HepG2 (cell line): ENCODE results near the gene UACA. TPM values are rescaled to one million over a fixed set of nuclear protein-coding genes. Genes with fewer than 3 reads are reported as not detected.

ENCODE experiments used
- CHD2 ChIP-seq: IDR thresholded peaks from 2 replicates; pipeline ENCODE4 v1.6.1; 2011; ENCODE audit warnings: low read depth, low read length, improper control_type of control experiment
- FOXM1 ChIP-seq: sonication (generic); formaldehyde crosslinking; IDR thresholded peaks from 2 replicates; pipeline ENCODE4 v1.5.0; 2020; ENCODE audit warnings: missing genetic modification reagents
- HDAC2 ChIP-seq: sonication (generic); formaldehyde crosslinking; IDR thresholded peaks from 2 replicates; pipeline ENCODE4 v1.4.0; 2020; ENCODE audit warnings: missing genetic modification reagents
- KDM6A ChIP-seq: IDR thresholded peaks from 2 replicates; pipeline ENCODE4 v1.6.1; 2016; ENCODE audit warnings: low read depth
- MED8 ChIP-seq: sonication (generic); formaldehyde crosslinking; IDR thresholded peaks from 2 replicates; pipeline ENCODE4 v1.8.1; 2023; ENCODE audit warnings: mild to moderate bottlenecking, missing genetic modification reagents; ENCODE audit not compliant: insufficient replicate concordance
- MIER2 ChIP-seq: IDR thresholded peaks from 2 replicates; pipeline ENCODE4 v1.6.1; 2016; ENCODE audit warnings: missing biosample characterization, missing genetic modification reagents
- NFATC3 ChIP-seq: sonication (generic); formaldehyde crosslinking; IDR thresholded peaks from 2 replicates; pipeline ENCODE4 v1.5.1; 2020; ENCODE audit warnings: mild to moderate bottlenecking, missing genetic modification reagents
- NR2C2 ChIP-seq: sonication (generic); formaldehyde crosslinking; IDR thresholded peaks from 2 replicates; pipeline ENCODE4 v1.4.0; 2020; ENCODE audit warnings: missing genetic modification reagents, mild to moderate bottlenecking, moderate library complexity, borderline replicate concordance
- NR2F6 ChIP-seq, 2 experiments: IDR thresholded peaks; 2 replicates each; pipeline ENCODE4 v1.6.1; 2016; ENCODE audit warnings: antibody characterized with exemption in 1 of 2, mild to moderate bottlenecking in 1 of 2
- PLRG1 ChIP-seq: fragments of 450-650 bp; conservative IDR thresholded peaks from 2 replicates; pipeline ENCODE4 v1.6.1; 2016
- PRPF4 ChIP-seq: fragments of 200-400 bp; formaldehyde crosslinking; IDR thresholded peaks from 2 replicates; pipeline ENCODE4 v1.6.1; 2016; ENCODE audit warnings: low read length, low read depth; ENCODE audit not compliant: poor library complexity, severe bottlenecking
- SIX4 ChIP-seq: sonication (generic); formaldehyde crosslinking; IDR thresholded peaks from 2 replicates; pipeline ENCODE4 v1.4.0; 2020; ENCODE audit warnings: missing genetic modification reagents
- SOX5 ChIP-seq: IDR thresholded peaks from 2 replicates; pipeline ENCODE4 v1.6.1; 2016; ENCODE audit warnings: borderline replicate concordance
- SOX6 ChIP-seq, 2 experiments: fragments of 450-650 bp in 1 of 2; sonication (generic) in 1 of 2; formaldehyde crosslinking in 1 of 2; IDR thresholded peaks; 2 replicates each; pipeline versions ENCODE4 v1.4.0 to v1.6.1; 2017 to 2020; ENCODE audit warnings: antibody characterized with exemption in 1 of 2, mild to moderate bottlenecking in 1 of 2, missing genetic modification reagents in 1 of 2
- STAG1 ChIP-seq: sonication (generic); formaldehyde crosslinking; IDR thresholded peaks from 2 replicates; pipeline ENCODE4 v1.4.0; 2020; ENCODE audit warnings: missing genetic modification reagents
- ZBTB38 ChIP-seq: sonication (generic); formaldehyde crosslinking; IDR thresholded peaks from 2 replicates; pipeline ENCODE4 v1.5.1; 2020; ENCODE audit warnings: mild to moderate bottlenecking, missing genetic modification reagents
- ZBTB7B ChIP-seq: sonication (generic); formaldehyde crosslinking; IDR thresholded peaks from 2 replicates; pipeline ENCODE4 v1.4.0; 2020; ENCODE audit warnings: missing genetic modification reagents
- ZFP62 ChIP-seq: sonication (generic); formaldehyde crosslinking; IDR thresholded peaks from 2 replicates; pipeline ENCODE4 v1.4.0; 2020; ENCODE audit warnings: missing genetic modification reagents
- ZFP82 ChIP-seq: sonication (generic); formaldehyde crosslinking; IDR thresholded peaks from 2 replicates; pipeline ENCODE4 v1.5.1; 2020; ENCODE audit warnings: mild to moderate bottlenecking, missing genetic modification reagents, borderline replicate concordance
- ZNF713 ChIP-seq: sonication (generic); formaldehyde crosslinking; IDR thresholded peaks from 2 replicates; pipeline ENCODE4 v1.4.0; 2020; ENCODE audit warnings: mild to moderate bottlenecking, missing genetic modification reagents
- ZNF724P ChIP-seq: sonication (generic); formaldehyde crosslinking; IDR thresholded peaks from 2 replicates; pipeline ENCODE4 v1.8.0; 2022; ENCODE audit warnings: missing genetic modification reagents, borderline replicate concordance
- polyA plus RNA-seq, 8 experiments: library from polyadenylated mRNA; depleted of rRNA in 3 of 8; stranded (reverse) in 7 of 8; unstranded in 1 of 8; fragments of >200 nt; fragmentation: Illumina TruSeq in 4 of 8; extraction: Trizol in 4 of 8; gene quantifications; 2 replicates each; pipeline versions ENCODE4 v1.2.1 to v1.2.3, GENCODE V29; 2011 to 2016; ENCODE audit warnings: low read depth in 4 of 8, missing spikeins in 1 of 8, mixed read lengths in 1 of 8; ENCODE audit not compliant: insufficient read depth in 1 of 8
- total RNA-seq, 5 experiments: library from RNA; depleted of rRNA; stranded (reverse); fragments of >200 nt; fragmentation: Illumina TruSeq; extraction: Trizol; gene quantifications; 2 replicates each; pipeline ENCODE4 v1.2.3, GENCODE V29; 2016; ENCODE audit warnings: low read depth in 1 of 5
- TF ChIP-seq, protein P1 (sequence below): sonication (generic); formaldehyde crosslinking; IDR thresholded peaks from 2 replicates; pipeline ENCODE4 v1.5.0; 2020; ENCODE audit warnings: mild to moderate bottlenecking, missing genetic modification reagents
- TF ChIP-seq, protein P2 (sequence below): sonication (generic); formaldehyde crosslinking; conservative IDR thresholded peaks from 2 replicates; pipeline ENCODE4 v1.8.0; 2022; ENCODE audit warnings: low read depth, missing genetic modification reagents
- TF ChIP-seq, protein P3 (sequence below): sonication (generic); formaldehyde crosslinking; IDR thresholded peaks from 2 replicates; pipeline ENCODE4 v1.5.0; 2020; ENCODE audit warnings: mild to moderate bottlenecking, low read depth, missing genetic modification reagents, borderline replicate concordance

The UACA gene
- total and polyA plus RNA-seq, 2 of the 13 experiments (the other 11 are each of a cell fraction or from before 2014, with no cell fraction given): 17.8 to 39.2 TPM

DNA sequence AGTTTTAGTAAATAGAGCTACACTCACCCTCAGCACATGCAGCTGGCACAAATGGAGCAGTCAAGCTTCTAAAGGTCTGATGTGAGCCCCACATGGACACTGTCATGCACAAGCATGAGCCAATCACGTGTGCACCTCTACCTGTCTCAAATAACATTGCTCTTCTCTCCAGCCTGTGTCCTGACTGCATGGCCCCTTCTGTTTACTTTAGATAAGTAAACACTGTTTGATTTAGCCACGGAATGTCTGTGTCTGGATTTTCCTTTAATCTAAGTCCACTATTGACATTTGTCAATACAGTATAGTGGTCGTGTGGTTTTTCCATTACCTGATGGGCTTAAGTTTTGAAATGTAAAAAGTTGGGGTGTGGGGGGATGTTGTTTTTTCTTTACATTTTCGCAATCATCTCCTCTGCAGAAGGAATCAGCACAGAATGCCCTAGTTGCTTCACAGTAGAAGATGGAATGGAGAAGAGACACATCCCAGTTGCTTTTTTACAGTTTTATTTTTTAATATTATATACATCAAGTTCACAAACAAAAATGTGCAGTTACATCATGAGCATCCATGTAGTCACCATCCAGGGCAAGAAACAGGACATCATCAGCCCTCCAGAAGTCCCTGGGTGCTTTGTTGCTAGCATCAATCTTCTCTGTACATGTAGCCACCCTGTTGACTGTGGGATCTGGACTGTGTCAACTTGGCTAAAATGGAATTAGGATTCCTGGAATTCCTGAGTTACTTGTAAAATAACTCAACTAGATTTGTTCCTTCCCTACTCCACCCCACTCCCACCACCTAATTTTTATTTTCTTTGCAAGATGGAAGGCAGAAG is 146.1 kb downstream of the UACA start (continued):
- TF ChIP-seq CHD2 (peak; percentile 21; the same call in 1 of the 2 replicates), SIX4 (CRISPR knock-in tag) (peak; percentile 98), SOX6 (IDR thresholded peaks at IDR 0.05) (no peak), SOX6 (CRISPR knock-in tag; IDR thresholded peaks at IDR 0.05) (peak; percentile 98), ZFP82 (CRISPR knock-in tag) (no peak), KDM6A (peak; percentile 90), MIER2 (CRISPR knock-in tag) (0 out of 2 replicates have a peak, but pooled peaks have one; percentile 54), MED8 (CRISPR knock-in tag) (no peak), NR2C2 (CRISPR knock-in tag) (peak; percentile 59; the same call in 1 of the 2 replicates), HDAC2 (CRISPR knock-in tag) (peak; percentile 99), ZFP62 (no peak), PLRG1 (no peak), PRPF4 (no peak), ZNF724P (CRISPR knock-in tag) (no peak), STAG1 (CRISPR knock-in tag) (no peak), ZBTB7B (CRISPR knock-in tag) (peak; percentile 95), SOX5 (CRISPR knock-in tag) (peak; percentile 95), FOXM1 (CRISPR knock-in tag) (no peak), ZBTB38 (CRISPR knock-in tag) (0 out of 2 replicates have a peak, but pooled peaks have one; percentile 22), ZNF713 (no peak), NR2F6 (IDR thresholded peaks at IDR 0.05) (peak; percentile 93), NR2F6 (CRISPR knock-in tag; IDR thresholded peaks at IDR 0.05) (peak; percentile 92), NFATC3 (CRISPR knock-in tag) (0 out of 2 replicates have a peak, but pooled peaks have one; percentile 64)
- TF ChIP-seq, protein P1, sequence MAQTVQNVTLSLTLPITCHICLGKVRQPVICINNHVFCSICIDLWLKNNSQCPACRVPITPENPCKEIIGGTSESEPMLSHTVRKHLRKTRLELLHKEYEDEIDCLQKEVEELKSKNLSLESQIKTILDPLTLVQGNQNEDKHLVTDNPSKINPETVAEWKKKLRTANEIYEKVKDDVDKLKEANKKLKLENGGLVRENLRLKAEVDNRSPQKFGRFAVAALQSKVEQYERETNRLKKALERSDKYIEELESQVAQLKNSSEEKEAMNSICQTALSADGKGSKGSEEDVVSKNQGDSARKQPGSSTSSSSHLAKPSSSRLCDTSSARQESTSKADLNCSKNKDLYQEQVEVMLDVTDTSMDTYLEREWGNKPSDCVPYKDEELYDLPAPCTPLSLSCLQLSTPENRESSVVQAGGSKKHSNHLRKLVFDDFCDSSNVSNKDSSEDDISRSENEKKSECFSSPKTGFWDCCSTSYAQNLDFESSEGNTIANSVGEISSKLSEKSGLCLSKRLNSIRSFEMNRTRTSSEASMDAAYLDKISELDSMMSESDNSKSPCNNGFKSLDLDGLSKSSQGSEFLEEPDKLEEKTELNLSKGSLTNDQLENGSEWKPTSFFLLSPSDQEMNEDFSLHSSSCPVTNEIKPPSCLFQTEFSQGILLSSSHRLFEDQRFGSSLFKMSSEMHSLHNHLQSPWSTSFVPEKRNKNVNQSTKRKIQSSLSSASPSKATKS (CRISPR knock-in tag): no peak
- TF ChIP-seq, protein P2, sequence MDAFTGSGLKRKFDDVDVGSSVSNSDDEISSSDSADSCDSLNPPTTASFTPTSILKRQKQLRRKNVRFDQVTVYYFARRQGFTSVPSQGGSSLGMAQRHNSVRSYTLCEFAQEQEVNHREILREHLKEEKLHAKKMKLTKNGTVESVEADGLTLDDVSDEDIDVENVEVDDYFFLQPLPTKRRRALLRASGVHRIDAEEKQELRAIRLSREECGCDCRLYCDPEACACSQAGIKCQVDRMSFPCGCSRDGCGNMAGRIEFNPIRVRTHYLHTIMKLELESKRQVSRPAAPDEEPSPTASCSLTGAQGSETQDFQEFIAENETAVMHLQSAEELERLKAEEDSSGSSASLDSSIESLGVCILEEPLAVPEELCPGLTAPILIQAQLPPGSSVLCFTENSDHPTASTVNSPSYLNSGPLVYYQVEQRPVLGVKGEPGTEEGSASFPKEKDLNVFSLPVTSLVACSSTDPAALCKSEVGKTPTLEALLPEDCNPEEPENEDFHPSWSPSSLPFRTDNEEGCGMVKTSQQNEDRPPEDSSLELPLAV (CRISPR knock-in tag): no peak
- TF ChIP-seq, protein P3, sequence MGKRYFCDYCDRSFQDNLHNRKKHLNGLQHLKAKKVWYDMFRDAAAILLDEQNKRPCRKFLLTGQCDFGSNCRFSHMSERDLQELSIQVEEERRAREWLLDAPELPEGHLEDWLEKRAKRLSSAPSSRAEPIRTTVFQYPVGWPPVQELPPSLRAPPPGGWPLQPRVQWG (CRISPR knock-in tag): no peak
